Ecto neural progenitor cell (in vitro differentiated cells): ENCODE measurements around the gene PAM16.

Source experiments
- DNase-seq: peaks from one replicate; pipeline ENCODE4 v3.0.0-alpha.2; 2018; ENCODE audit warnings: low spot score

Gene PAM16

GRCh38 chr16:4298761-4299522, 52.2 kb downstream of the PAM16 start:
- DNase-seq = peak; percentile 65

GRCh38 chr16:4297480-4297879, 53.6 kb downstream of the PAM16 start:
- no peak for DNase-seq

- DNase-seq = no peak
Observed at GRCh38 chr16:4295581-4295980, 55.5 kb downstream of the PAM16 start.

DNA sequence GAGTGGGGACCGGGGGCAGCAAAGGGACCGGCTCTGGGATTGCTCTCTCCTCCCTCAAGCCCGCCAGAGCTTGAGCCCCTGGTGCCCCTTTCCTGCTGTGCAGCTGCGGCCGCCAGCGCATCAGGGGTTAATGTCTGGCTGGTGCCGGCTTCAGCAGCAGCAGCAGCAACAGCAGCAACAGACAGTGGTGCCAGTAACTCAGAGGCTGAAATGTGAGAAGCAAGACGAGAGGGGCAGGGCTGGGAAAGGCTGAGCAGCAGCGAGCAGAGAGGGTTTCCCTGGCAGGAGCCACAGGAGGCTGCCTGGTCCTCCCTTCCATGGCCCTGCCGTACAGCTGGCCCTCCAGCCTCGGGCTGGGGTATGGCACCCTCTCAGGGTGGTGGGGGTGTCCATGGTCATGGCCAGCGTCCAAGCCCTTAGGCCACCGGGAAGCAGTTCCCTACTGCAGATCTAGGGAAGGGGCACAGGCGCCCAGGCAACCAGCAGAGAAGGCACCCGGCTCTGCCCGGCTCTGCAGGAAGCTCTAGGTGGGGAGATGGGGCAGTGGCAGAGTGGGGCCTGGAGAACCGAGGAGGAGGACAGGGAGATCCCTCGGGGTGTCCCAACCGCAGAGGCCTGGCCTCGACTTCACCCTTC, 57.2 kb downstream of the PAM16 start:
- DNase-seq = peak; percentile 88

DNA sequence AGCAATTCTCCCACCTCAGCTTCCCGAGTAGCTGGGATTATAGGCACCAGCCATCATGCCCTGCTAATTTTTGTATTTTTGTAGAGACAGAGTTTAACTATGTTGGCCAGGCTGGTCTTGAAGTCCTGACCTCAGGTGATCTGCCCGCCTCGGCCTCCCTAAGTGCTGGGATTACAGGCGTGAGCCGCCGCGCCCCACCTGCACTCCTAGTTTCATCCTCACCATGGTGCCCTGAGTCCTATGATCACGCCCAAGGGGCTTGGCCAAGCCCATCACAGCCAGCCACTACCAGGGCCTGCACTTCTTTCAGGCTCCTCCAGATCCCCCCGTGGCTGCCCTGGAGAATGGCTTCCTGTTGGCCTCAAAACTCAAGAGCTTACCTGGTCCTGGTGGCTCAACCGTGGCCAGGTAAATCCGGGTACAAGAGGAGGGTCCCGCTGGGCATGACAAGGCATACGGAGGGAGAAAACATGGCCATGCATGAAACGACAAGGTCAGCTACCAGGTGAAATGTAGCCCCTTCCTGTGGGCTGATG, 57.9 kb downstream of the PAM16 start:
- DNase-seq = peak; percentile 59

GRCh38 chr16:4291699-4292098, 59.4 kb downstream of the PAM16 start:
- no peak for DNase-seq
